MM.1S (cell line): ENCODE data around the gene DIPK1B.

Experiments
- DNase-seq: peaks from one replicate; pipeline ENCODE4 v3.0.0-alpha.2; 2015
- H2AFZ ChIP-seq: fragments of 300-600 bp; sonication (generic); 2 replicates; pipeline ENCODE4 v1.6.0; 2016; ENCODE audit warnings: antibody characterized with exemption, low read length
- H3F3A ChIP-seq: fragments of 300-600 bp; sonication (generic); 2 replicates; pipeline ENCODE4 v1.6.1; 2016; ENCODE audit warnings: mild to moderate bottlenecking, antibody characterized with exemption, low read length, moderate library complexity, mixed read lengths; ENCODE audit not compliant: insufficient read depth
- H3K27ac ChIP-seq: fragments of 300-600 bp; sonication (generic); 2 replicates; pipeline ENCODE4 v1.5.1; 2016; ENCODE audit warnings: mild to moderate bottlenecking, low read length
- H3K27me3 ChIP-seq: fragments of 300-600 bp; sonication (generic); replicated peaks from 2 replicates; pipeline ENCODE4 v1.6.0; 2016; ENCODE audit warnings: low read length; ENCODE audit not compliant: insufficient read depth
- H3K36me3 ChIP-seq: fragments of 300-600 bp; sonication (generic); replicated peaks from 2 replicates; pipeline ENCODE4 v1.6.1; 2016; ENCODE audit warnings: mild to moderate bottlenecking, low read length, mixed read lengths; ENCODE audit not compliant: insufficient read depth
- H3K4me1 ChIP-seq: fragments of 300-600 bp; sonication (generic); 2 replicates; pipeline ENCODE4 v1.6.1; 2016; ENCODE audit warnings: low read length, mixed read lengths
- H3K4me2 ChIP-seq: fragments of 300-600 bp; sonication (generic); 2 replicates; pipeline ENCODE4 v1.6.0; 2016; ENCODE audit warnings: low read depth, low read length
- H3K4me3 ChIP-seq: fragments of 300-600 bp; sonication (generic); 2 replicates; pipeline ENCODE4 v1.5.1; 2016; ENCODE audit warnings: low read length, mixed read lengths
- H3K79me2 ChIP-seq: fragments of 300-600 bp; sonication (generic); 2 replicates; pipeline ENCODE4 v1.6.1; 2016; ENCODE audit warnings: mixed run types, low read length, mixed read lengths
- H3K9ac ChIP-seq: fragments of 300-600 bp; sonication (generic); 2 replicates; pipeline ENCODE4 v1.6.1; 2016; ENCODE audit warnings: low read length, mixed read lengths
- H3K9me2 ChIP-seq: fragments of 300-600 bp; sonication (generic); replicated peaks from 2 replicates; pipeline ENCODE4 v1.6.1; 2016; ENCODE audit warnings: mild to moderate bottlenecking, low read length, mixed read lengths; ENCODE audit not compliant: insufficient read depth
- H3K9me3 ChIP-seq: fragments of 300-600 bp; sonication (generic); replicated peaks from 2 replicates; pipeline ENCODE4 v1.6.1; 2016; ENCODE audit warnings: mild to moderate bottlenecking, low read length, mixed read lengths; ENCODE audit not compliant: insufficient read depth
- H4K20me1 ChIP-seq: fragments of 300-600 bp; sonication (generic); 2 replicates; pipeline ENCODE4 v1.6.1; 2016; ENCODE audit warnings: mild to moderate bottlenecking, low read length, moderate library complexity, mixed read lengths; ENCODE audit not compliant: insufficient read depth
- EZH2 ChIP-seq: fragments of 300-600 bp; sonication (generic); optimal IDR thresholded peaks from 2 replicates; pipeline ENCODE3; 2017; ENCODE audit warnings: low read depth, mild to moderate bottlenecking, antibody characterized with exemption, low read length, mixed read lengths
- EZH2phosphoT487 ChIP-seq: fragments of 300-600 bp; sonication (generic); IDR thresholded peaks from 2 replicates; pipeline ENCODE4 v1.6.1; 2018; ENCODE audit warnings: antibody characterized with exemption, low read length
- TF ChIP-seq, protein P1 (sequence below): fragments of 300-600 bp; sonication (generic); IDR thresholded peaks from 2 replicates; pipeline ENCODE4 v1.5.1; 2016; ENCODE audit warnings: antibody characterized with exemption, low read length, mixed read lengths

DIPK1B gene

DNA sequence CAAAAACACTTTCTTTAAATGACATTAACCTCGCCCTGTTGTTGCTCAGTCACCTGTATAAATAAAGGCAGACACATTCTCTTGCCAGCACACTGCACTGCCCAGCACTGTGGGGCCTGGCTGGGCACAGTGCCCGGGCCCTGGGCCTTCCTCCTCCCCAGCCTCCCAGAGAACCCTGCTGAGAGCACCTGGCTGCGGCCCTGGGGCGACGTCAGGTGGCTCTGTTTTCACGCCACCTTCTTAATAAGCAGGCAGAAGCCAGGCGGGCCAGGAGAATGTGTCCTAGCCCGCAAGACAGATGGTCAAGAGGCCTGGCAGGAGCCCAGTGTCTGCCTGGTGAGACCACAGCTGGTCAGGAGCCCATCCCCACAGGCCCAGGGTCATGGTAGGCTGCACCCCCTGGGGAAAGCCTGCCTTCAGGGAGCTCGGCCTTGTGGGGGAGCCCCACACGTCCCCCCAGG lies 16.9 kb upstream of the DIPK1B start:
- no peaks in the 10 kb centered on the region for H3K79me2 ChIP-seq
- no peak overlapping the region for H3K4me3 ChIP-seq
- H4K20me1 ChIP-seq: no peaks in the 10 kb centered on the region
- no peak overlapping the region for H3K4me2 ChIP-seq
- no peak overlapping the region for H3K9ac ChIP-seq
- peaks cover 94% of the 10 kb centered on the region for H3K27me3 ChIP-seq
- H3K9me3 ChIP-seq: no peaks in the 10 kb centered on the region
- no peak overlapping the region for H3K27ac ChIP-seq
- no peaks in the 10 kb centered on the region for H3K9me2 ChIP-seq
- no peaks in the 10 kb centered on the region for H3K36me3 ChIP-seq
- no peaks in the 10 kb centered on the region for H3K4me1 ChIP-seq
- no peaks in the 10 kb centered on the region for H3F3A ChIP-seq
- DNase-seq: no peak
- TF ChIP-seq, protein P1, sequence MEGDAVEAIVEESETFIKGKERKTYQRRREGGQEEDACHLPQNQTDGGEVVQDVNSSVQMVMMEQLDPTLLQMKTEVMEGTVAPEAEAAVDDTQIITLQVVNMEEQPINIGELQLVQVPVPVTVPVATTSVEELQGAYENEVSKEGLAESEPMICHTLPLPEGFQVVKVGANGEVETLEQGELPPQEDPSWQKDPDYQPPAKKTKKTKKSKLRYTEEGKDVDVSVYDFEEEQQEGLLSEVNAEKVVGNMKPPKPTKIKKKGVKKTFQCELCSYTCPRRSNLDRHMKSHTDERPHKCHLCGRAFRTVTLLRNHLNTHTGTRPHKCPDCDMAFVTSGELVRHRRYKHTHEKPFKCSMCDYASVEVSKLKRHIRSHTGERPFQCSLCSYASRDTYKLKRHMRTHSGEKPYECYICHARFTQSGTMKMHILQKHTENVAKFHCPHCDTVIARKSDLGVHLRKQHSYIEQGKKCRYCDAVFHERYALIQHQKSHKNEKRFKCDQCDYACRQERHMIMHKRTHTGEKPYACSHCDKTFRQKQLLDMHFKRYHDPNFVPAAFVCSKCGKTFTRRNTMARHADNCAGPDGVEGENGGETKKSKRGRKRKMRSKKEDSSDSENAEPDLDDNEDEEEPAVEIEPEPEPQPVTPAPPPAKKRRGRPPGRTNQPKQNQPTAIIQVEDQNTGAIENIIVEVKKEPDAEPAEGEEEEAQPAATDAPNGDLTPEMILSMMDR: no peak
- TF ChIP-seq EZH2: no peak
- no peak for TF ChIP-seq EZH2phosphoT487
- no peak overlapping the region for H2AFZ ChIP-seq

DNA sequence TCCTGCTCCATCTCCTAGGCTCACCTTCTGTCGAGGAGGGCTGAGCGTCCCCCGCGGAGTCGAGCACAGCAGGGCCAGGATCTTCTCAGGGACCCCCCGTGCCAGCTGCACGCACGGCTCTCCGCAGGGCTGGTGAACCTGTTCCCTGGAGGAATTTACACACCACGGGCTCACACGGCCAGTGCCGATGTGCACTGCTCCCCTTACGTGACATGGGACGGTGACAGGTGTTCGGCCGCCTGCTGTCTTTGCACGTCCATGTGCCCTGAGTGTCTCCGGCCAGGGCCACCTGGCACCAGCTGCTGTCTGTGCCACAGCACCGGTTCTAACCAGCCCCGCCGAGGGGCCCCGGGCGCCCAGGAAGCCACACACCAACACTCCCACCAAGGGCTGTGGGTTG lies 16.4 kb upstream of the DIPK1B start:
- no peak overlapping the region for H2AFZ ChIP-seq
- DNase-seq: no peak
- H3K4me3 ChIP-seq: no peak overlapping the region

DNA sequence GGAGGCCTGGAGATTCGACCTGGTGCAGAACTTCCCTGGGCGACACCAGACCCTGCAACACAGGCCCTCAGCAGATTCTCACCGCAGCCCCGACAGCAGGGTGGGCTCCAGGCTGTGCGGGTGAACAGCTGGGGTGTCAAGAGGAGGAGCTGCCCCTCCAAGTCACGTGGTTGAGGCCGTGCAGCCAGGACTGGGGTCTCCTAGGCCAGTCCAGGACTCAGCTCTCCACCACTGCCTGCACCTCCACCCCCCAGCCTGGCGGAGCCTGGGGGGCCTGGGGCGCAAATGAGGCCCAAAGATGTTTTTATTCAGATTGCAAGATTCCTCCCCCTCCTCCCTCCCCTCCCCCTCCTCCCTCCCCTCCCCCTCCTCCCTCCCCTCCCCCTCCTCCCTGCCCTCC lies 15.9 kb upstream of the DIPK1B start:
- no peak for DNase-seq
- no peak overlapping the region for H2AFZ ChIP-seq
- no peaks in the 10 kb centered on the region for H4K20me1 ChIP-seq
- H3K9ac ChIP-seq: no peak overlapping the region
- peaks cover 91% of the 10 kb centered on the region for H3K27me3 ChIP-seq
- TF ChIP-seq EZH2 (no peak), EZH2phosphoT487 (no peak)
- TF ChIP-seq, protein P1: no peak
- no peak overlapping the region for H3K4me2 ChIP-seq
- no peaks in the 10 kb centered on the region for H3K9me3 ChIP-seq
- H3K9me2 ChIP-seq: no peaks in the 10 kb centered on the region
- no peaks in the 10 kb centered on the region for H3K79me2 ChIP-seq
- H3K4me3 ChIP-seq: no peak overlapping the region
- no peaks in the 10 kb centered on the region for H3F3A ChIP-seq
- no peaks in the 10 kb centered on the region for H3K36me3 ChIP-seq
- peaks cover under 1% of the 10 kb centered on the region; the same call in 1 of the 2 replicates for H3K4me1 ChIP-seq
- no peak overlapping the region for H3K27ac ChIP-seq

More for the DNA sequence above, 16.4 kb upstream of the DIPK1B start:
- H3K79me2 ChIP-seq: no peaks in the 10 kb centered on the region
- no peaks in the 10 kb centered on the region for H3F3A ChIP-seq
- H3K9me2 ChIP-seq: no peaks in the 10 kb centered on the region
- no peak overlapping the region for H3K9ac ChIP-seq
- H3K27me3 ChIP-seq: peaks cover 92% of the 10 kb centered on the region
- no peaks in the 10 kb centered on the region for H3K9me3 ChIP-seq
- no peaks in the 10 kb centered on the region for H3K4me1 ChIP-seq
- H4K20me1 ChIP-seq: no peaks in the 10 kb centered on the region
- H3K4me2 ChIP-seq: no peak overlapping the region
- no peaks in the 10 kb centered on the region for H3K36me3 ChIP-seq
- TF ChIP-seq EZH2phosphoT487: no peak
- no peak overlapping the region for H3K27ac ChIP-seq

DNA sequence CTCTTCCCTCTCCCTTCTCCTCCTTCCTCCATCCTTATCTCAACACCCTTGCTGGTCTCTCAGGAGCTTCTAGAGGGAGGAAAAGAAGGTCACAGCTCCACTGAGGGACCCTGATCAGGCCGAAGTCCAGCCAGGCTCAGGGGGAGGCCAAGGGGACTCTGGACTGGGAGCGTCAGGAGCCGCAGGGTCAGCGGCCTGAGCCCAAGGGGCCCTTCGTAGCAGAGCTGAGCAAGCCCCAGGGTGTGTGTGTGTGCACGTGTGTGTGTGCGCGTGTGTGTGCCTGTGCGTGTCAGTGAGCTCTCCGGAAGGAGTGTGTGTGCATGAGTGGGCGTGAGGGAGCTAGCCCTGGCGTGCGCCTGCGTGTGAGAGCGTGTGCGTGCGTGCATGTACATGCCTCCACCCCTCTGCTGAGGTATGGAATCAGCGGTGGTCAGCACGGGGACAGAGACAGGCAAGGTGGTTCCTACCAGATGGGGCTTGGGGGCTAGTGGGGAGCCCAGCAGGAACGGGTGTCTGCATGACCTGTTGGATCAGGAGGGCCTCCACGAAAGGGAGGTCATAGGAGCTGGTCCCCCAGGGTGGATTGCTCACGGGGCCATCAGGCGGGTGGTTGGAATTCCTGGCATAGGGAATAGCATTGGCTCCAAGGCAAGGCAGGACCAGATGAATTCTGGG lies 15.1 kb upstream of the DIPK1B start:
- Histone ChIP-seq H3K9me3 (no peaks in the 10 kb centered on the region), H3K4me3 (no peak overlapping the region), H3K4me1 (peaks cover 4% of the 10 kb centered on the region; the same call in 1 of the 2 replicates), H3K9me2 (no peaks in the 10 kb centered on the region), H3K36me3 (no peaks in the 10 kb centered on the region), H3F3A (no peaks in the 10 kb centered on the region), H3K9ac (no peak overlapping the region), H3K79me2 (no peaks in the 10 kb centered on the region), H3K4me2 (no peak overlapping the region), H3K27me3 (peaks cover 89% of the 10 kb centered on the region), H4K20me1 (no peaks in the 10 kb centered on the region), H2AFZ (no peak overlapping the region), H3K27ac (no peak overlapping the region)
- TF ChIP-seq EZH2 (no peak), EZH2phosphoT487 (no peak)
- TF ChIP-seq, protein P1: no peak
- DNase-seq: no peak
